SK-N-SH (cell line): ENCODE measurements around the gene TSPAN14.

Experiments
- CHD2 ChIP-seq: fragments of 150-350 bp; IDR thresholded peaks from 2 replicates; pipeline ENCODE4 v1.6.1; 2018; ENCODE audit warnings: low read length; ENCODE audit not compliant: partially characterized antibody
- FOXM1 ChIP-seq: IDR thresholded peaks from 2 replicates; pipeline ENCODE4 v1.4.0; 2012; ENCODE audit warnings: low read depth, mild to moderate bottlenecking
- GABPA ChIP-seq: IDR thresholded peaks from 2 replicates; pipeline ENCODE4 v1.4.0; 2012; ENCODE audit warnings: low read depth, mild to moderate bottlenecking
- JUND ChIP-seq: IDR thresholded peaks from 2 replicates; pipeline ENCODE4 v1.4.0; 2012
- MXI1 ChIP-seq: IDR thresholded peaks from 2 replicates; pipeline ENCODE4 v1.6.1; 2012; ENCODE audit warnings: mild to moderate bottlenecking, low read depth, low read length, improper control_type of control experiment
- POLR2AphosphoS5 ChIP-seq: IDR thresholded peaks from 2 replicates; pipeline ENCODE4 v1.6.1; 2012; ENCODE audit warnings: low read depth, low read length
- RXRA ChIP-seq: IDR thresholded peaks from 2 replicates; pipeline ENCODE4 v1.4.0; 2012; ENCODE audit warnings: low read depth, mild to moderate bottlenecking, borderline replicate concordance
- TAF1 ChIP-seq: IDR thresholded peaks from 2 replicates; pipeline ENCODE4 v1.6.1; 2012; ENCODE audit warnings: low read depth, mild to moderate bottlenecking, low read length, moderate library complexity, borderline replicate concordance
- TF ChIP-seq, protein P1 (sequence below): fragments of 200-600 bp; sonication (generic); IDR thresholded peaks from 2 replicates; pipeline ENCODE4 v1.6.1; 2017; ENCODE audit warnings: antibody characterized with exemption, mild to moderate bottlenecking, moderate library complexity
- TF ChIP-seq, protein P2 (sequence below): IDR thresholded peaks from 2 replicates; pipeline ENCODE4 v1.4.0; 2012; ENCODE audit warnings: low read depth
- TF ChIP-seq, protein P3 (sequence below): IDR thresholded peaks from 2 replicates; pipeline ENCODE4 v1.6.1; 2012; ENCODE audit warnings: mild to moderate bottlenecking, low read depth, low read length, moderate library complexity

DNA sequence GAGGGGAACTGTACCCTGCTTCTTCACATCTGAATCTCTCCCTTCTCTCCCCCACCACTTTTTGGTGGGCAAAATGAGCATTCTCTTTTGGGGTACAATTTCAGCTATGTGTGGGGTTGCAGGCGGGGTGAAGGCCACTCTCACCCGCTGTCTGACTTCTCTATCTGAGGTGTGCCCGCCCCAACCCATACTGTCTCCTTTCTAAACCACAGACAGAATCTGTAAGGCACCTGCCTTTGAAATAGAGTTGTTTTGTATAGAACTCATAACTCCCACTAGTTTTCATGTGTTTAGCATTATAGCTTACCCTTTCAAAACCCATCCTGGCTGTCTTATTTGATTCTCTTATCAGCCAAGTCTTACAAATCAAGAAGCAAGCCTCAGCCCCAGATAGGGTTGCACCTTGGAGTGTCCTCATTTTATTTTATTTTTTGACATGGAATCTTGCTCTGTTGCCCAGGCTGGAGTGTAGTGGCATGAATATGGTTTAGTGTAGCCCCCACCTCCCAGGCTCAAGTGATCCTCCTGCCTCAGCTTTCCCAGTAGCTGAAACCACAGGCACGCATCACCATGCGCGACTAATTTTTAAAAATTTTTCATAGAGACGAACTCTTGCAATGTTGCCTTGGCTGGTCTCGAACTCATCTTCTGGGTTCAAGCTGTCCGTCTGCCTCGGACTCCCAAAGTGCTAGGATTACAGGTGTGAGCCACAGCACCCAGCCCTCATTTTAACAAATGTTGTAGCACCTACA, 11.9 kb downstream of the TSPAN14 start:
- TF ChIP-seq MXI1 (no peak), TAF1 (no peak), POLR2AphosphoS5 (no peak), FOXM1 (no peak), CHD2 (no peak), RXRA (no peak), GABPA (no peak), JUND (no peak)
- TF ChIP-seq, protein P1, sequence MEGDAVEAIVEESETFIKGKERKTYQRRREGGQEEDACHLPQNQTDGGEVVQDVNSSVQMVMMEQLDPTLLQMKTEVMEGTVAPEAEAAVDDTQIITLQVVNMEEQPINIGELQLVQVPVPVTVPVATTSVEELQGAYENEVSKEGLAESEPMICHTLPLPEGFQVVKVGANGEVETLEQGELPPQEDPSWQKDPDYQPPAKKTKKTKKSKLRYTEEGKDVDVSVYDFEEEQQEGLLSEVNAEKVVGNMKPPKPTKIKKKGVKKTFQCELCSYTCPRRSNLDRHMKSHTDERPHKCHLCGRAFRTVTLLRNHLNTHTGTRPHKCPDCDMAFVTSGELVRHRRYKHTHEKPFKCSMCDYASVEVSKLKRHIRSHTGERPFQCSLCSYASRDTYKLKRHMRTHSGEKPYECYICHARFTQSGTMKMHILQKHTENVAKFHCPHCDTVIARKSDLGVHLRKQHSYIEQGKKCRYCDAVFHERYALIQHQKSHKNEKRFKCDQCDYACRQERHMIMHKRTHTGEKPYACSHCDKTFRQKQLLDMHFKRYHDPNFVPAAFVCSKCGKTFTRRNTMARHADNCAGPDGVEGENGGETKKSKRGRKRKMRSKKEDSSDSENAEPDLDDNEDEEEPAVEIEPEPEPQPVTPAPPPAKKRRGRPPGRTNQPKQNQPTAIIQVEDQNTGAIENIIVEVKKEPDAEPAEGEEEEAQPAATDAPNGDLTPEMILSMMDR, result no peak
- TF ChIP-seq, protein P2, sequence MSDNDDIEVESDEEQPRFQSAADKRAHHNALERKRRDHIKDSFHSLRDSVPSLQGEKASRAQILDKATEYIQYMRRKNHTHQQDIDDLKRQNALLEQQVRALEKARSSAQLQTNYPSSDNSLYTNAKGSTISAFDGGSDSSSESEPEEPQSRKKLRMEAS, result no peak
- TF ChIP-seq, protein P3, sequence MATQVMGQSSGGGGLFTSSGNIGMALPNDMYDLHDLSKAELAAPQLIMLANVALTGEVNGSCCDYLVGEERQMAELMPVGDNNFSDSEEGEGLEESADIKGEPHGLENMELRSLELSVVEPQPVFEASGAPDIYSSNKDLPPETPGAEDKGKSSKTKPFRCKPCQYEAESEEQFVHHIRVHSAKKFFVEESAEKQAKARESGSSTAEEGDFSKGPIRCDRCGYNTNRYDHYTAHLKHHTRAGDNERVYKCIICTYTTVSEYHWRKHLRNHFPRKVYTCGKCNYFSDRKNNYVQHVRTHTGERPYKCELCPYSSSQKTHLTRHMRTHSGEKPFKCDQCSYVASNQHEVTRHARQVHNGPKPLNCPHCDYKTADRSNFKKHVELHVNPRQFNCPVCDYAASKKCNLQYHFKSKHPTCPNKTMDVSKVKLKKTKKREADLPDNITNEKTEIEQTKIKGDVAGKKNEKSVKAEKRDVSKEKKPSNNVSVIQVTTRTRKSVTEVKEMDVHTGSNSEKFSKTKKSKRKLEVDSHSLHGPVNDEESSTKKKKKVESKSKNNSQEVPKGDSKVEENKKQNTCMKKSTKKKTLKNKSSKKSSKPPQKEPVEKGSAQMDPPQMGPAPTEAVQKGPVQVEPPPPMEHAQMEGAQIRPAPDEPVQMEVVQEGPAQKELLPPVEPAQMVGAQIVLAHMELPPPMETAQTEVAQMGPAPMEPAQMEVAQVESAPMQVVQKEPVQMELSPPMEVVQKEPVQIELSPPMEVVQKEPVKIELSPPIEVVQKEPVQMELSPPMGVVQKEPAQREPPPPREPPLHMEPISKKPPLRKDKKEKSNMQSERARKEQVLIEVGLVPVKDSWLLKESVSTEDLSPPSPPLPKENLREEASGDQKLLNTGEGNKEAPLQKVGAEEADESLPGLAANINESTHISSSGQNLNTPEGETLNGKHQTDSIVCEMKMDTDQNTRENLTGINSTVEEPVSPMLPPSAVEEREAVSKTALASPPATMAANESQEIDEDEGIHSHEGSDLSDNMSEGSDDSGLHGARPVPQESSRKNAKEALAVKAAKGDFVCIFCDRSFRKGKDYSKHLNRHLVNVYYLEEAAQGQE, result no peak
